ENCODE results near the gene ATP2C2. TPM values are rescaled to one million over a fixed set of nuclear protein-coding genes. Genes with fewer than 3 reads are reported as not detected.

Gene ATP2C2
- total and polyA plus RNA-seq, 2 of the 8 experiments (the other 6 are each of a cell fraction or from before 2014, with no cell fraction given), result 1.2 to 2.8 TPM

GRCh38 chr16:84482951-84483881 lies 114.9 kb downstream of the ATP2C2 start (continued):
- TF ChIP-seq RAD21 (IDR thresholded peaks at IDR 0.05 in 1 of 2, conservative IDR thresholded peaks at IDR 0.05 in 1 of 2; ENCODE audit: low read depth in 2 of 2, low read length in 2 of 2) (no peak), E2F6 (IDR thresholded peaks at IDR 0.05) (no peak), JUN (IDR thresholded peaks at IDR 0.05; ENCODE audit: low read depth, low read length) (no peak), SIRT6 (IDR thresholded peaks at IDR 0.05; ENCODE audit: low read length) (no peak), CHD1 (IDR thresholded peaks at IDR 0.05; ENCODE audit: low read depth, low read length) (no peak), SAP30 (IDR thresholded peaks at IDR 0.05; ENCODE audit: insufficient read depth, insufficient replicate concordance, low read length) (no peak), RFX5 (IDR thresholded peaks at IDR 0.05; ENCODE audit: borderline replicate concordance, low read depth, low read length) (no peak), POLR2A (IDR thresholded peaks at IDR 0.05; ENCODE audit: control extremely low read depth in 1 of 2, low read depth in 2 of 2, low read length in 2 of 2) (no peak), EGR1 (IDR thresholded peaks at IDR 0.05; ENCODE audit: borderline replicate concordance, low read depth, low read length) (no peak), POU5F1 (IDR thresholded peaks at IDR 0.05; ENCODE audit: low read depth, low read length) (no peak)

Data from H1 (cell line).